H1 (cell line): ENCODE data around the gene ATP6V1B1. TPM values are rescaled to one million over a fixed set of nuclear protein-coding genes. Genes with fewer than 3 reads are reported as not detected.
"Not testable (repeated sequence)": the region's sequence is repeated elsewhere in the genome, so short reads cannot be mapped to it uniquely, and the experiment has no call there.

Source experiments
- CTCF ChIA-PET: fragments of 300-600 bp; sonication (Branson Sonifier 250); formaldehyde crosslinking; loops from one replicate; lab custom pipeline; 2021; ENCODE audit not compliant: partially characterized antibody; lab: Charles Lee
- POLR2A ChIA-PET: fragments of 300-600 bp; sonication (Branson Sonifier 250); formaldehyde crosslinking; loops from one replicate; lab custom pipeline; 2021; ENCODE audit warnings: inconsistent platforms; ENCODE audit not compliant: partially characterized antibody; lab: Charles Lee
- DNase-seq, 2 experiments: peaks; one replicate each; pipeline versions ENCODE4 v3.0.0 to v3.0.0-alpha.2; 2010 to 2022; ENCODE audit warnings: low spot score in 2 of 2, low read depth in 1 of 2, mixed read lengths in 1 of 2
- FAIRE-seq: peaks from 2 replicates; lab custom pipeline; 2011; peaks lifted over from hg19 to GRCh38; lab: Jason Lieb, UNC
- H2AFZ ChIP-seq: 2 replicates; pipeline ENCODE4 v1.8.1; 2012; ENCODE audit warnings: low read length, inconsistent platforms
- H2AK5ac ChIP-seq: 2 replicates; pipeline ENCODE4 v1.6.1; 2013; ENCODE audit warnings: low read depth, low read length
- H2BK120ac ChIP-seq: replicated peaks from 2 replicates; pipeline ENCODE3; 2013; ENCODE audit warnings: low read depth, low read length, inconsistent platforms
- H2BK12ac ChIP-seq: 2 replicates; pipeline ENCODE4 v1.6.1; 2013; ENCODE audit warnings: low read depth, low read length
- H2BK15ac ChIP-seq: 2 replicates; pipeline ENCODE4 v1.6.1; 2013; ENCODE audit warnings: low read length
- H2BK20ac ChIP-seq: 2 replicates; pipeline ENCODE4 v1.6.1; 2013; ENCODE audit warnings: low read length
- H2BK5ac ChIP-seq: 2 replicates; pipeline ENCODE4 v1.6.1; 2013; ENCODE audit warnings: low read depth, low read length
- H3K14ac ChIP-seq: 2 replicates; pipeline ENCODE4 v1.6.1; 2013; ENCODE audit warnings: inconsistent platforms; ENCODE audit not compliant: insufficient read length
- H3K18ac ChIP-seq: 2 replicates; pipeline ENCODE4 v1.6.1; 2013; ENCODE audit warnings: low read length; ENCODE audit errors: extremely low read depth
- H3K23ac ChIP-seq: 2 replicates; pipeline ENCODE4 v1.6.1; 2013; ENCODE audit warnings: inconsistent platforms; ENCODE audit not compliant: insufficient read length
- H3K23me2 ChIP-seq: 2 replicates; pipeline ENCODE4 v1.6.1; 2013; ENCODE audit warnings: low read depth, low read length
- H3K27ac ChIP-seq: 2 replicates; pipeline ENCODE4 v1.6.1; 2011; ENCODE audit warnings: low read depth, low read length, inconsistent platforms
- H3K27me3 ChIP-seq, 4 experiments: replicated peaks in 1 of 4; 1 replicate in 1 of 4; 2 replicates in 3 of 4; pipeline versions ENCODE4 v1.6.1 to v1.8.1; 2011 to 2013; ENCODE audit warnings: low read length in 3 of 4, mild to moderate bottlenecking in 3 of 4, inconsistent platforms in 2 of 4, mixed read lengths in 2 of 4, moderate library complexity in 1 of 4; ENCODE audit not compliant: control insufficient read depth in 3 of 4, insufficient read depth in 3 of 4; ENCODE audit errors: extremely low read depth in 1 of 4
- H3K36me3 ChIP-seq, 4 experiments: 2 replicates each; pipeline versions ENCODE4 v1.6.1 to v1.8.1; 2011 to 2013; ENCODE audit warnings: mild to moderate bottlenecking in 4 of 4, low read length in 3 of 4, moderate library complexity in 2 of 4, control low read depth in 1 of 4, inconsistent platforms in 1 of 4; ENCODE audit not compliant: insufficient read depth in 4 of 4, control insufficient read depth in 2 of 4
- H3K4ac ChIP-seq: replicated peaks from 2 replicates; pipeline ENCODE3; 2013; ENCODE audit warnings: low read length, low read depth, mixed read lengths, inconsistent platforms; ENCODE audit not compliant: insufficient read length
- H3K4me1 ChIP-seq, 4 experiments: replicated peaks in 1 of 4; 1 replicate in 1 of 4; 2 replicates in 3 of 4; pipeline versions ENCODE4 v1.6.1 to v1.8.1; 2011 to 2013; ENCODE audit warnings: low read length in 3 of 4, inconsistent platforms in 2 of 4, mixed read lengths in 1 of 4; ENCODE audit not compliant: insufficient read depth in 4 of 4, control insufficient read depth in 3 of 4
- H3K4me2 ChIP-seq, 2 experiments: 2 replicates each; pipeline versions ENCODE4 v1.6.1 to v1.8.1; 2011 to 2013; ENCODE audit warnings: low read depth in 2 of 2, low read length in 2 of 2, control low read depth in 1 of 2, inconsistent platforms in 1 of 2, mild to moderate bottlenecking in 1 of 2; ENCODE audit not compliant: insufficient read depth in 1 of 2
- H3K4me3 ChIP-seq, 4 experiments: fragments of 200-600, 300-600 bp in 1 of 4; sonication (generic), shearing (Covaris generic), sonication (Bioruptor Twin) in 1 of 4; 2 replicates each; pipeline versions ENCODE4 v1.5.1 to v1.8.1; 2011 to 2016; ENCODE audit warnings: low read length in 4 of 4, low read depth in 3 of 4, control low read depth in 2 of 4, inconsistent platforms in 2 of 4, mild to moderate bottlenecking in 2 of 4, mixed read lengths in 1 of 4, moderate library complexity in 1 of 4; ENCODE audit not compliant: insufficient read depth in 2 of 4; ENCODE audit errors: extremely low read depth in 1 of 4
- H3K56ac ChIP-seq: replicated peaks from 2 replicates; pipeline ENCODE3; 2013; ENCODE audit warnings: low read depth, mild to moderate bottlenecking, mixed read lengths, low read length, inconsistent platforms; ENCODE audit not compliant: insufficient read length
- H3K79me1 ChIP-seq: 2 replicates; pipeline ENCODE4 v1.6.1; 2013; ENCODE audit warnings: low read depth, low read length, control low read depth
- H3K79me2 ChIP-seq, 2 experiments: 2 replicates each; pipeline versions ENCODE4 v1.6.1 to v1.8.1; 2012 to 2013; ENCODE audit warnings: low read length in 2 of 2, mild to moderate bottlenecking in 2 of 2, inconsistent platforms in 1 of 2; ENCODE audit not compliant: insufficient read depth in 2 of 2, control insufficient read depth in 1 of 2
- H3K9ac ChIP-seq, 4 experiments: replicated peaks in 1 of 4; 1 replicate in 1 of 4; 2 replicates in 3 of 4; pipeline versions ENCODE4 v1.6.1 to v1.8.1; 2011 to 2013; ENCODE audit warnings: low read depth in 3 of 4, low read length in 3 of 4, control low read depth in 2 of 4, mild to moderate bottlenecking in 2 of 4, moderate library complexity in 2 of 4, inconsistent platforms in 1 of 4; ENCODE audit errors: extremely low read depth in 1 of 4
- H3K9me3 ChIP-seq, 2 experiments: 2 replicates each; pipeline versions ENCODE4 v1.6.1 to v1.8.1; 2012 to 2013; ENCODE audit warnings: mild to moderate bottlenecking in 2 of 2, moderate library complexity in 2 of 2, control low read depth in 1 of 2, inconsistent platforms in 1 of 2, low read depth in 1 of 2, low read length in 1 of 2, mixed read lengths in 1 of 2; ENCODE audit not compliant: insufficient read depth in 2 of 2
- H4K20me1 ChIP-seq, 2 experiments: replicated peaks in 1 of 2; 2 replicates each; pipeline versions ENCODE3 to v1.8.1; 2011 to 2013; ENCODE audit warnings: inconsistent platforms in 2 of 2, low read length in 2 of 2, mild to moderate bottlenecking in 1 of 2; ENCODE audit not compliant: insufficient read depth in 2 of 2, control insufficient read depth in 1 of 2
- H4K5ac ChIP-seq: 2 replicates; pipeline ENCODE4 v1.6.1; 2013; ENCODE audit warnings: low read length, low read depth, mixed read lengths, inconsistent platforms; ENCODE audit not compliant: insufficient read length
- H4K8ac ChIP-seq: 2 replicates; pipeline ENCODE4 v1.8.0; 2013; ENCODE audit warnings: mild to moderate bottlenecking, moderate library complexity, low read length, inconsistent platforms; ENCODE audit not compliant: insufficient read depth; ENCODE audit errors: extremely low read depth
- H4K91ac ChIP-seq: replicated peaks from 2 replicates; pipeline ENCODE3; 2013; ENCODE audit warnings: low read length, mixed read lengths, inconsistent platforms; ENCODE audit not compliant: insufficient read length
- WGBS, 2 experiments: shearing (Covaris generic) in 1 of 2; methylation state at CpG; one replicate each; pipeline versions ENCODE4 v1.1.6 to v1.1.7; 2013 to 2015; ENCODE audit warnings: low lambda C conversion rate in 2 of 2, mixed read lengths in 2 of 2, inconsistent platforms in 1 of 2, low coverage in 1 of 2, missing lambda C conversion rate in 1 of 2; ENCODE audit not compliant: insufficient replicate concordance in 2 of 2, insufficient coverage in 1 of 2, insufficient read length in 1 of 2; ENCODE audit errors: extremely low coverage in 1 of 2, missing lambda C conversion rate in 1 of 2; 5-methylcytosine and 5-hydroxymethylcytosine counted together
- polyA plus RNA-seq, 7 experiments: library from polyadenylated mRNA; depleted of rRNA in 3 of 7; stranded (reverse) in 5 of 7; unstranded in 2 of 7; fragments of >200 nt in 5 of 7; fragments of 200-250 nt in 2 of 7; gene quantifications; 1 replicate in 5 of 7; 2 replicates in 1 of 7; 4 replicates in 1 of 7; pipeline versions ENCODE4 v1.2.1 to v1.2.3, GENCODE V29; 2011 to 2013; ENCODE audit warnings: missing spikeins in 2 of 7, mixed read lengths in 2 of 7
- small RNA-seq: library from polyadenylated mRNA; stranded (forward); fragments of <200 nt; extraction: miRNeasy Mini kit (QIAGEN cat#:217004); gene quantifications from one replicate; pipeline ENCODE3, GENCODE V24; 2013; ENCODE audit not compliant: insufficient read depth
- total RNA-seq: library from RNA; stranded (reverse); fragmentation: NEBNext Ultra II Directional; extraction: Animal tissue kit (Norgen Biotek cat#: 25700); gene quantifications from 2 replicates; pipeline ENCODE4 v1.2.1, GENCODE V29; 2021

ATP6V1B1 gene
- total and polyA plus RNA-seq, 2 of the 8 experiments (the other 6 are each of a cell fraction or from before 2014, with no cell fraction given) = not detected

- H2AK5ac ChIP-seq, H2BK120ac ChIP-seq, H2BK20ac ChIP-seq, DNase-seq, H3K4me1 ChIP-seq, H3K56ac ChIP-seq, H3K79me2 ChIP-seq, H3K14ac ChIP-seq, H3K4me2 ChIP-seq, H2BK15ac ChIP-seq, POLR2A ChIA-PET, CTCF ChIA-PET, H3K4me3 ChIP-seq, H4K8ac ChIP-seq, H3K23me2 ChIP-seq, H3K9me3 ChIP-seq, H4K91ac ChIP-seq, FAIRE-seq, H3K79me1 ChIP-seq, H2AFZ ChIP-seq, H3K18ac ChIP-seq, H4K5ac ChIP-seq, H2BK12ac ChIP-seq, H3K27ac ChIP-seq, H3K27me3 ChIP-seq, H3K23ac ChIP-seq, H2BK5ac ChIP-seq, H3K4ac ChIP-seq, H3K9ac ChIP-seq, H4K20me1 ChIP-seq, H3K36me3 ChIP-seq: not testable (repeated sequence)
- 51% methylated on average over 6 of the region's 6 CpGs; no CpG with 5 or more reads in 1 of the 2 experiments for WGBS, 2 experiments
Measured at GRCh38 chr2:71011786-71012185, 76.1 kb downstream of the ATP6V1B1 start.

Small RNAs within 50 kb of the gene (small RNA-seq; reads per million reads assigned to genes)
- not detected for gene RF02272
- gene RN7SL160P = not detected

Other genes starting within 250 kb of the ATP6V1B1 start
- 166 and 170 TPM in 2 replicates for gene ADD2, start 167.7 kb upstream of the ATP6V1B1 start, total RNA-seq
- gene ADD2, start 167.7 kb upstream of the ATP6V1B1 start, polyA plus RNA-seq (2011; rRNA removed) = 58.5 and 96.4 TPM in 2 replicates
- gene FIGLA, start 145.3 kb upstream of the ATP6V1B1 start, total RNA-seq = not detected in 2 replicates
- gene FIGLA, start 145.3 kb upstream of the ATP6V1B1 start, polyA plus RNA-seq (2011; rRNA removed) = not detected in 2 replicates
- gene CLEC4F, start 115.3 kb upstream of the ATP6V1B1 start, total RNA-seq = not detected in 2 replicates
- not detected in 2 replicates for gene CLEC4F, start 115.3 kb upstream of the ATP6V1B1 start, polyA plus RNA-seq (2011; rRNA removed)
- gene CD207, start 100.1 kb upstream of the ATP6V1B1 start, total RNA-seq = not detected in 2 replicates
- gene CD207, start 100.1 kb upstream of the ATP6V1B1 start, polyA plus RNA-seq (2011; rRNA removed) = not detected in 2 replicates
- not detected in 2 replicates for gene VAX2, start 35.3 kb upstream of the ATP6V1B1 start, total RNA-seq
- not detected in 2 replicates for gene VAX2, start 35.3 kb upstream of the ATP6V1B1 start, polyA plus RNA-seq (2011; rRNA removed)
- gene ANKRD53, start 42.7 kb downstream of the ATP6V1B1 start, total RNA-seq = 0.39 and 0.55 TPM in 2 replicates
- 0.53 and 0.70 TPM in 2 replicates for gene ANKRD53, start 42.7 kb downstream of the ATP6V1B1 start, polyA plus RNA-seq (2011; rRNA removed)
- 24.3 and 25.2 TPM in 2 replicates for gene TEX261, start 59.0 kb downstream of the ATP6V1B1 start, total RNA-seq
- gene TEX261, start 59.0 kb downstream of the ATP6V1B1 start, polyA plus RNA-seq (2011; rRNA removed) = 30.1 and 31.2 TPM in 2 replicates
- 59.9 and 62.2 TPM in 2 replicates for gene NAGK, start 132.7 kb downstream of the ATP6V1B1 start, total RNA-seq
- gene NAGK, start 132.7 kb downstream of the ATP6V1B1 start, polyA plus RNA-seq (2011; rRNA removed) = 57.9 and 67.8 TPM in 2 replicates
- 14.1 and 15.5 TPM in 2 replicates for gene MCEE, start 194.3 kb downstream of the ATP6V1B1 start, total RNA-seq
- gene MCEE, start 194.3 kb downstream of the ATP6V1B1 start, polyA plus RNA-seq (2011; rRNA removed) = 6.5 and 7.3 TPM in 2 replicates
- gene MPHOSPH10, start 194.7 kb downstream of the ATP6V1B1 start, total RNA-seq = 39.1 and 42.8 TPM in 2 replicates
- 4.0 and 4.5 TPM in 2 replicates for gene MPHOSPH10, start 194.7 kb downstream of the ATP6V1B1 start, polyA plus RNA-seq (2011; rRNA removed)